ENCODE data around the gene LRP5. TPM values are rescaled to one million over a fixed set of nuclear protein-coding genes. Genes with fewer than 3 reads are reported as not detected.

LRP5 gene
- total RNA-seq, 1 experiment from 2014 or later: 55.2 TPM

- TF ChIP-seq ZNF274 (IDR thresholded peaks at IDR 0.05; ENCODE audit: low read depth, low read length): no peak
- no peak for TF ChIP-seq SP1 (IDR thresholded peaks at IDR 0.05; ENCODE audit: low read depth)
- no peak for TF ChIP-seq POLR2A (IDR thresholded peaks at IDR 0.05; ENCODE audit: borderline replicate concordance, extremely low read depth, insufficient read depth, insufficient read length)
- no peak for TF ChIP-seq REST (IDR thresholded peaks at IDR 0.05; ENCODE audit: low read depth)
- TF ChIP-seq TCF7L2 (IDR thresholded peaks at IDR 0.05; ENCODE audit: borderline replicate concordance, extremely low read depth, insufficient read depth, insufficient read length): no peak
- TF ChIP-seq FOSL1 (IDR thresholded peaks at IDR 0.05; ENCODE audit: low read depth): no peak
- TF ChIP-seq JUND (IDR thresholded peaks at IDR 0.05): no peak
- TF ChIP-seq EGR1 (IDR thresholded peaks at IDR 0.05; ENCODE audit: low read depth): no peak
- no peak for TF ChIP-seq EZH2phosphoT487 (IDR thresholded peaks at IDR 0.05; ENCODE audit: borderline replicate concordance)
- TF ChIP-seq EZH2 (IDR thresholded peaks at IDR 0.05): no peak
- TF ChIP-seq ATF3 (IDR thresholded peaks at IDR 0.05): no peak
- no peak for TF ChIP-seq CEBPB (IDR thresholded peaks at IDR 0.05; ENCODE audit: low read depth)
- no peak for TF ChIP-seq CBX3 (IDR thresholded peaks at IDR 0.05; ENCODE audit: low read depth)
- no peak for TF ChIP-seq MAX (IDR thresholded peaks at IDR 0.05)
- no peak for TF ChIP-seq ZBTB33 (IDR thresholded peaks at IDR 0.05; ENCODE audit: extremely low read depth, insufficient replicate concordance, low read length)
- no TSS peak for BruUV-seq (replicated peaks)
- H3K36me3 ChIP-seq (ENCODE audit: control insufficient read depth in 1 of 2, insufficient read depth in 2 of 2, low read length in 2 of 2): peaks cover 3 to 6% of the 10 kb centered on the region in 2 experiments; a peak in 3 of 4 replicates
- no peak overlapping the region for H3K4me2 ChIP-seq (ENCODE audit: low read length)
- ATAC-seq (no peak), DNase-seq (ENCODE audit: low read depth, low spot score) (no peak)
- H3K79me2 ChIP-seq (ENCODE audit: insufficient read depth, low read length): no peaks in the 10 kb centered on the region
- no peak overlapping the region for H3K4me3 ChIP-seq (replicated peaks in 1 of 2; ENCODE audit: low read depth in 1 of 2, low read length in 2 of 2)
- H3K9me2 ChIP-seq (ENCODE audit: insufficient read depth): no peaks in the 10 kb centered on the region
- no peak overlapping the region for H2AFZ ChIP-seq (ENCODE audit: low read depth, low read length, poor library complexity, severe bottlenecking)
- no peaks in the 10 kb centered on the region for H3K9me3 ChIP-seq (ENCODE audit: control insufficient read depth in 1 of 2, insufficient read depth in 1 of 2, low read depth in 1 of 2, low read length in 2 of 2)
- no peaks in the 10 kb centered on the region for H3K27me3 ChIP-seq (ENCODE audit: insufficient read depth, low read length)
- ChIA-PET CTCF (no interaction called here), POLR2A (no interaction called here), RAD21 (ENCODE audit: low non-redundant PET in 1 of 2, low total read pairs in 2 of 2, uncharacterized antibody in 2 of 2, unreplicated experiment in 2 of 2) (no interaction called here)
- intact Hi-C loops (cut with micrococcal nuclease): no loop called here
- no peak overlapping the region for H3K9ac ChIP-seq (ENCODE audit: low read length)
- no peaks in the 10 kb centered on the region for H4K20me1 ChIP-seq (ENCODE audit: insufficient read depth)
- H3K27ac ChIP-seq (ENCODE audit: low read depth, low read length): no peak overlapping the region
- no peaks in the 10 kb centered on the region for H3K4me1 ChIP-seq (ENCODE audit: control insufficient read depth in 1 of 2, insufficient read depth in 2 of 2, low read length in 2 of 2)
These were observed 77.9 kb downstream of the LRP5 start for GRCh38 chr11:68390315-68390714.

Data from HCT116 (cell line).